Neural cell (in vitro differentiated cells): ENCODE data around the gene NIF3L1. TPM values are rescaled to one million over a fixed set of nuclear protein-coding genes. Genes with fewer than 3 reads are reported as not detected.
A peak's percentile ranks its signal among the peaks of the same experiment; 100 is the strongest.

ENCODE experiments used
- H2AFZ ChIP-seq: fragments of 200-600, 300-800 bp; sonication (generic), shearing (Covaris generic); 2 replicates; pipeline ENCODE4 v1.6.0; 2014; ENCODE audit warnings: low read depth, mild to moderate bottlenecking, antibody characterized with exemption, low read length, moderate library complexity
- H3F3A ChIP-seq: fragments of 200-600 bp; shearing (Covaris generic); 2 replicates; pipeline ENCODE4 v1.6.1; 2016; ENCODE audit warnings: mild to moderate bottlenecking, moderate library complexity, mixed read lengths, antibody characterized with exemption, low read length; ENCODE audit not compliant: insufficient read depth, poor library complexity, severe bottlenecking
- H3K27ac ChIP-seq: fragments of 200-600, 300-800 bp; sonication (generic), shearing (Covaris generic); 2 replicates; pipeline ENCODE4 v1.5.1; 2014; ENCODE audit warnings: mild to moderate bottlenecking, low read length, moderate library complexity
- H3K27me3 ChIP-seq: fragments of 300-800, 200-600 bp; sonication (generic), shearing (Covaris generic); 2 replicates; pipeline ENCODE4 v1.6.0; 2014; ENCODE audit warnings: mild to moderate bottlenecking, low read depth, low read length, moderate library complexity; ENCODE audit not compliant: insufficient read depth
- H3K36me3 ChIP-seq: fragments of 300-800, 200-600 bp; sonication (generic), shearing (Covaris generic); 2 replicates; pipeline ENCODE4 v1.5.1; 2014; ENCODE audit warnings: mild to moderate bottlenecking, antibody characterized with exemption, low read length, moderate library complexity; ENCODE audit not compliant: insufficient read depth
- H3K4me2 ChIP-seq: fragments of 300-800, 200-600 bp; sonication (generic), shearing (Covaris generic); 2 replicates; pipeline ENCODE4 v1.6.0; 2014; ENCODE audit warnings: mild to moderate bottlenecking, low read length
- H3K4me3 ChIP-seq: fragments of 300-800, 200-600 bp; sonication (generic), shearing (Covaris generic); 2 replicates; pipeline ENCODE4 v1.5.1; 2014; ENCODE audit warnings: mild to moderate bottlenecking, low read length, moderate library complexity
- H3K79me2 ChIP-seq: fragments of 200-600 bp; shearing (Covaris generic); replicated peaks from 2 replicates; pipeline ENCODE4 v1.6.0; 2014; ENCODE audit warnings: mild to moderate bottlenecking, low read length, moderate library complexity; ENCODE audit not compliant: insufficient read depth
- H3K9ac ChIP-seq: fragments of 300-800, 200-600 bp; sonication (generic), shearing (Covaris generic); 2 replicates; pipeline ENCODE4 v1.6.1; 2016; ENCODE audit warnings: mild to moderate bottlenecking, low read length, mixed read lengths
- H3K9me2 ChIP-seq: fragments of 200-600 bp; shearing (Covaris generic); 2 replicates; pipeline ENCODE4 v1.6.1; 2016; ENCODE audit warnings: mild to moderate bottlenecking, low read length, mixed read lengths; ENCODE audit not compliant: insufficient read depth
- H3K9me3 ChIP-seq: fragments of 200-600, 300-800 bp; sonication (generic), shearing (Covaris generic); 2 replicates; pipeline ENCODE4 v1.6.1; 2016; ENCODE audit warnings: mild to moderate bottlenecking, mixed run types, low read length, moderate library complexity, mixed read lengths
- H4K20me1 ChIP-seq: fragments of 200-600 bp; shearing (Covaris generic); 2 replicates; pipeline ENCODE4 v1.6.1; 2016; ENCODE audit warnings: mild to moderate bottlenecking, mixed run types; ENCODE audit not compliant: insufficient read depth
- CTCF ChIP-seq: fragments of 450-650 bp; IDR thresholded peaks from 2 replicates; pipeline ENCODE4 v1.5.1; 2014; ENCODE audit warnings: antibody characterized with exemption, mild to moderate bottlenecking, moderate library complexity; ENCODE audit not compliant: poor library complexity, severe bottlenecking
- EP300 ChIP-seq: fragments of 450-650 bp; conservative IDR thresholded peaks from 2 replicates; pipeline ENCODE4 v1.6.1; 2014; ENCODE audit warnings: antibody characterized with exemption, mild to moderate bottlenecking, moderate library complexity; ENCODE audit not compliant: poor library complexity, severe bottlenecking
- EZH2 ChIP-seq: fragments of 200-600, 300-800 bp; shearing (Covaris generic), sonication (generic); IDR thresholded peaks from 2 replicates; pipeline ENCODE4 v1.6.1; 2014; ENCODE audit warnings: antibody characterized with exemption, low read length, borderline replicate concordance, mild to moderate bottlenecking; ENCODE audit not compliant: insufficient read depth, poor library complexity, severe bottlenecking
- MXI1 ChIP-seq: fragments of 450-650 bp; conservative IDR thresholded peaks from 2 replicates; pipeline ENCODE4 v1.6.1; 2014; ENCODE audit warnings: antibody characterized with exemption, mild to moderate bottlenecking; ENCODE audit not compliant: poor library complexity, severe bottlenecking
- POLR2AphosphoS5 ChIP-seq: IDR thresholded peaks from 2 replicates; pipeline ENCODE4 v1.6.1; 2012
- RAD21 ChIP-seq: fragments of 450-650 bp; conservative IDR thresholded peaks from 2 replicates; pipeline ENCODE4 v1.6.1; 2014; ENCODE audit warnings: antibody characterized with exemption, mild to moderate bottlenecking, moderate library complexity
- SMC3 ChIP-seq: fragments of 450-650 bp; conservative IDR thresholded peaks from 2 replicates; pipeline ENCODE4 v1.6.1; 2014; ENCODE audit warnings: antibody characterized with exemption, mild to moderate bottlenecking, moderate library complexity; ENCODE audit not compliant: poor library complexity
- TAF1 ChIP-seq: IDR thresholded peaks from 2 replicates; pipeline ENCODE4 v1.6.1; 2012; ENCODE audit warnings: low read depth
- polyA minus RNA-seq: library from RNA; depleted of rRNA, polyadenylated mRNA; stranded (reverse); fragments of >200 nt; gene quantifications from 2 replicates; pipeline ENCODE4 v1.2.3, GENCODE V29; 2014
- polyA plus RNA-seq: library from polyadenylated mRNA; depleted of rRNA; stranded (reverse); fragments of >200 nt; gene quantifications from 2 replicates; pipeline ENCODE4 v1.2.3, GENCODE V29; 2014
- TF ChIP-seq, protein P1 (sequence below): IDR thresholded peaks from 2 replicates; pipeline ENCODE4 v1.6.1; 2012; ENCODE audit warnings: borderline replicate concordance

The NIF3L1 gene, protein sequence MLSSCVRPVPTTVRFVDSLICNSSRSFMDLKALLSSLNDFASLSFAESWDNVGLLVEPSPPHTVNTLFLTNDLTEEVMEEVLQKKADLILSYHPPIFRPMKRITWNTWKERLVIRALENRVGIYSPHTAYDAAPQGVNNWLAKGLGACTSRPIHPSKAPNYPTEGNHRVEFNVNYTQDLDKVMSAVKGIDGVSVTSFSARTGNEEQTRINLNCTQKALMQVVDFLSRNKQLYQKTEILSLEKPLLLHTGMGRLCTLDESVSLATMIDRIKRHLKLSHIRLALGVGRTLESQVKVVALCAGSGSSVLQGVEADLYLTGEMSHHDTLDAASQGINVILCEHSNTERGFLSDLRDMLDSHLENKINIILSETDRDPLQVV
- polyA plus RNA-seq (57.0 and 74.8 TPM in 2 replicates), polyA minus RNA-seq (47.0 and 52.1 TPM in 2 replicates)

GRCh38 chr2:200888704-200889625 is at the start of gene NIF3L1, which contains the start of gene PPIL3:
NIF3L1 (plus strand) TSS chr2:200889371; CDS start chr2:200891944, 2,573 bp downstream.
PPIL3 (minus strand) TSS chr2:200889077; CDS start chr2:200887615, 1,462 bp downstream.
- Histone ChIP-seq H3K9me2 (no peaks in the 10 kb centered on the region), H3K79me2 (peaks cover 21% of the 10 kb centered on the region), H3K36me3 (no peaks in the 10 kb centered on the region), H4K20me1 (no peaks in the 10 kb centered on the region), H2AFZ (peak within 1 kb of the TSS; percentile 96), H3K4me3 (peak within 1 kb of the TSS; percentile 81), H3K9ac (peak within 1 kb of the TSS; percentile 85), H3F3A (peaks cover 4% of the 10 kb centered on the region), H3K4me2 (peak within 1 kb of the TSS; percentile 87), H3K9me3 (no peaks in the 10 kb centered on the region), H3K27ac (peak within 1 kb of the TSS; percentile 94), H3K27me3 (no peaks in the 10 kb centered on the region)
- TF ChIP-seq SMC3 (peak; percentile 41), EP300 (peak; percentile 54), RAD21 (no peak), CTCF (peak; percentile 43), TAF1 (peak; percentile 35), MXI1 (peak; percentile 95), EZH2 (no peak), POLR2AphosphoS5 (peak; percentile 88)
- TF ChIP-seq, protein P1, sequence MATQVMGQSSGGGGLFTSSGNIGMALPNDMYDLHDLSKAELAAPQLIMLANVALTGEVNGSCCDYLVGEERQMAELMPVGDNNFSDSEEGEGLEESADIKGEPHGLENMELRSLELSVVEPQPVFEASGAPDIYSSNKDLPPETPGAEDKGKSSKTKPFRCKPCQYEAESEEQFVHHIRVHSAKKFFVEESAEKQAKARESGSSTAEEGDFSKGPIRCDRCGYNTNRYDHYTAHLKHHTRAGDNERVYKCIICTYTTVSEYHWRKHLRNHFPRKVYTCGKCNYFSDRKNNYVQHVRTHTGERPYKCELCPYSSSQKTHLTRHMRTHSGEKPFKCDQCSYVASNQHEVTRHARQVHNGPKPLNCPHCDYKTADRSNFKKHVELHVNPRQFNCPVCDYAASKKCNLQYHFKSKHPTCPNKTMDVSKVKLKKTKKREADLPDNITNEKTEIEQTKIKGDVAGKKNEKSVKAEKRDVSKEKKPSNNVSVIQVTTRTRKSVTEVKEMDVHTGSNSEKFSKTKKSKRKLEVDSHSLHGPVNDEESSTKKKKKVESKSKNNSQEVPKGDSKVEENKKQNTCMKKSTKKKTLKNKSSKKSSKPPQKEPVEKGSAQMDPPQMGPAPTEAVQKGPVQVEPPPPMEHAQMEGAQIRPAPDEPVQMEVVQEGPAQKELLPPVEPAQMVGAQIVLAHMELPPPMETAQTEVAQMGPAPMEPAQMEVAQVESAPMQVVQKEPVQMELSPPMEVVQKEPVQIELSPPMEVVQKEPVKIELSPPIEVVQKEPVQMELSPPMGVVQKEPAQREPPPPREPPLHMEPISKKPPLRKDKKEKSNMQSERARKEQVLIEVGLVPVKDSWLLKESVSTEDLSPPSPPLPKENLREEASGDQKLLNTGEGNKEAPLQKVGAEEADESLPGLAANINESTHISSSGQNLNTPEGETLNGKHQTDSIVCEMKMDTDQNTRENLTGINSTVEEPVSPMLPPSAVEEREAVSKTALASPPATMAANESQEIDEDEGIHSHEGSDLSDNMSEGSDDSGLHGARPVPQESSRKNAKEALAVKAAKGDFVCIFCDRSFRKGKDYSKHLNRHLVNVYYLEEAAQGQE = peak; percentile 72

DNA sequence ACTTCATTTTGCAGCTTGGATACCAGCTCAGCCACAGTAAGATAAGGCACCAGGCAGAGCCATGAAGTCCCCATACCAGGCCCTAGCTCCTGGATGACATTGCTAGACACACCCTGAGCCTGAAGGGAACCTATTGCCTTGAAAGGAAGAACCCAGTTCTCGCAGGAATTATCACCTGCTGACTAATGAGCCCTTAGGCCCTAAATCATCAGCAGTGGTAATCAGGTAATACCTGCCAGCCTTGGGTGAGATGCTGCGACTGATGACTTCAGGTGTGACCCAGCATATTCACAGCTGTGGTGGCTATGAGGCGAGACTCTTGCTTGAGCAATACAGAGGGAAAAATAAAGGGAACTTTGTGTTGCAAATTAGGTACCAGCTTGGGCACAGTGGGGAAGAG is 49.7 kb upstream of the NIF3L1 start:
- no peaks in the 10 kb centered on the region for H3F3A ChIP-seq
- TF ChIP-seq POLR2AphosphoS5 (no peak), TAF1 (no peak), EP300 (no peak), SMC3 (no peak), CTCF (no peak), MXI1 (no peak), RAD21 (no peak), EZH2 (no peak)
- TF ChIP-seq, protein P1 = no peak
- H3K27me3 ChIP-seq = no peaks in the 10 kb centered on the region
- H3K79me2 ChIP-seq = no peaks in the 10 kb centered on the region
- H2AFZ ChIP-seq = no peak overlapping the region
- no peaks in the 10 kb centered on the region for H4K20me1 ChIP-seq
- no peaks in the 10 kb centered on the region for H3K9me3 ChIP-seq
- no peak overlapping the region for H3K4me3 ChIP-seq
- H3K4me2 ChIP-seq = no peak overlapping the region
- no peaks in the 10 kb centered on the region for H3K9me2 ChIP-seq
- no peak overlapping the region for H3K9ac ChIP-seq
- H3K27ac ChIP-seq = no peak overlapping the region
- no peaks in the 10 kb centered on the region for H3K36me3 ChIP-seq
